Stimulated activated CD4-positive, alpha-beta T cell treated with anti-CD3 and anti-CD28 coated beads, Interleukin-1b, Interleukin-23, amount 100 ng/mL, for 48 hours (primary cell): ENCODE measurements around the gene DVL1.
A peak's percentile ranks its signal among the peaks of the same experiment; 100 is the strongest.
"Not testable (repeated sequence)": the region's sequence is repeated elsewhere in the genome, so short reads cannot be mapped to it uniquely, and the experiment has no call there.

ENCODE experiments used
- DNase-seq: peaks from one replicate; pipeline ENCODE4 v3.0.0-alpha.2; 2020

The DVL1 gene

GRCh38 chr1:1349256-1350012 is at the start of gene DVL1:
TSS of gene DVL1 (minus strand) at chr1:1349418. CDS start at chr1:1349065, 353 bp downstream.
- DNase-seq: peak; percentile 56

GRCh38 chr1:1398677-1399186 is 49.5 kb upstream of the DVL1 start:
- no peak for DNase-seq

GRCh38 chr1:1397839-1398523 is 48.8 kb upstream of the DVL1 start:
- DNase-seq: no peak

GRCh38 chr1:1395166-1395565 is 45.9 kb upstream of the DVL1 start:
- DNase-seq: no peak

- no peak for DNase-seq
Measured at GRCh38 chr1:1394116-1394515, 44.9 kb upstream of the DVL1 start.

- DNase-seq: no peak
Measured at GRCh38 chr1:1393428-1393827, 44.2 kb upstream of the DVL1 start.

GRCh38 chr1:1393014-1393413 is 43.8 kb upstream of the DVL1 start:
- DNase-seq: no peak

- DNase-seq: no peak
Measured at GRCh38 chr1:1391225-1391624, 42.0 kb upstream of the DVL1 start.

GRCh38 chr1:1390675-1391074 is 41.5 kb upstream of the DVL1 start:
- DNase-seq: no peak

- no peak for DNase-seq
Measured at GRCh38 chr1:1388078-1388472, 38.9 kb upstream of the DVL1 start.

- no peak for DNase-seq
Measured at GRCh38 chr1:1387098-1388077, 38.2 kb upstream of the DVL1 start.

- no peak for DNase-seq
Measured at GRCh38 chr1:1385931-1386330, 36.7 kb upstream of the DVL1 start.

GRCh38 chr1:1385339-1385738 is 36.1 kb upstream of the DVL1 start:
- DNase-seq: not testable (repeated sequence)

- no peak for DNase-seq
Measured at GRCh38 chr1:1381294-1381693, 32.1 kb upstream of the DVL1 start.

GRCh38 chr1:1380860-1381259 is 31.6 kb upstream of the DVL1 start:
- no peak for DNase-seq

- no peak for DNase-seq
Measured at GRCh38 chr1:1377540-1378205, 28.5 kb upstream of the DVL1 start.

GRCh38 chr1:1376551-1377226 is 27.5 kb upstream of the DVL1 start:
- DNase-seq: no peak

- peak; percentile 98 for DNase-seq
Measured at GRCh38 chr1:1374929-1375662, 25.9 kb upstream of the DVL1 start, which contains the start of gene AURKAIP1. TSS of gene AURKAIP1 (minus strand) at chr1:1375207. CDS start at chr1:1374756, 451 bp downstream.

- no peak for DNase-seq
Measured at GRCh38 chr1:1374589-1374928, 25.3 kb upstream of the DVL1 start.

- DNase-seq: no peak
Measured at GRCh38 chr1:1373815-1374588, 24.8 kb upstream of the DVL1 start.
